UCSD-AML1 (cell line): ENCODE results near the gene TALDO1.

ENCODE experiments used
- DNase-seq: peaks from one replicate; lab custom pipeline; 2025; ENCODE audit not compliant: unreplicated experiment; lab: John Stamatoyannopoulos, UW

The TALDO1 gene

DNA sequence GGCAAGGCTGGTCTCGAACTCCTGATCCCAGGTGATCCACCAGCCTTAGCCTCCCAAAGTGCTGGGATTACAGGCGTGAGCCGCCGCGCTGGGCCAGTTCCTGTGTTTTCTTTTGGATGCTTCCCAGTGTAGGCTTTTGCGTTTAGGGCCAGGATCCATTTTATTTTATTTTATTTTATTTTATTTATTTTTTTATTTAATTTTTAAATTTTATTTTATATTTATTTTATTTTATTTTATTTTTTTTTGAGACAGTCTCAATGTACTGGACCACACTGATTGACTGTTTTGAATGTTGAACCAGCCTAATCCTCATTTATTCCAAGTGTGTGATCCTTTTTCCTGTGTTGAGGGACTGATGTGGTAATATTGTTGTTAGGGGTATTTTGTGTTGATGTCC is 32.8 kb upstream of the TALDO1 start:
- no peak for DNase-seq

DNA sequence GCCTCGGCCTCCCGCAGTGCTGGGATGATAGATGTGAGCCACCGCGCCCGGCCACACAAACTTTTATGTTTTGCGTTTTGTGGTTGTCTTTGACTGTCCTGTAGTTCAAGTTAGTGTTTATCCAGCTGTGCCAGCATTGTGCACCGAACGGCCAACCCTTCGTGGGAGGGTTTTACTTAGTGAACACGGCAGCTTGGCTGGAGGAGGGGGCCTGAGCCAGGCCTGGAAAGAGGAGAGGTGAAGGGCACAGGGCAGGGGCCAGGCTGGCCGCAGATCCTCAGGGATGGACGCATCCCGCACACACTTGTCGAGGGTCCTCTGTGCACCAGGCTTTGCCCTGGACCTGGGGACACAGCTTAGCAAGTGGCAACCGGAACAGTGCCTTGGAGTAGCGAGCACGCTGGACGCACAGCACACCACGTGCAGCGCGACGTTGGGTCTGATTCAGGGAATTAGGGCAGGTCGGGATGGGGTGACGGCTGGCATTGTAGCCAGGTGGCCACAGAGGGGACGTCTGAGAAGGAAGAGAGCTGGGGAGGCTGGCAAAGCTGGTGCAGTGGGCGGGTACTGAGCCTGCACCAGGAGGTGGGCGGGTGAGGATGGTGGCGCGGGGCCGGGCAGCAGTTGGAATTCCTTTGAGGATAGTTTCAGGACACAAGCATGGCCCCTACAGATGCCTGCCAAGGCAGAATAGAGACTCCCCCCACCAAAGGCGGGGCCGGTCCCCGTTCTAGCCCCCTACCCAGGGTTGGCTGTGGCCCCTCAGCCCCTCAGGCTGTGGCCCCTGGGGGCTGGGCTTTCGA is 27.8 kb upstream of the TALDO1 start:
- DNase-seq, result no peak

DNA sequence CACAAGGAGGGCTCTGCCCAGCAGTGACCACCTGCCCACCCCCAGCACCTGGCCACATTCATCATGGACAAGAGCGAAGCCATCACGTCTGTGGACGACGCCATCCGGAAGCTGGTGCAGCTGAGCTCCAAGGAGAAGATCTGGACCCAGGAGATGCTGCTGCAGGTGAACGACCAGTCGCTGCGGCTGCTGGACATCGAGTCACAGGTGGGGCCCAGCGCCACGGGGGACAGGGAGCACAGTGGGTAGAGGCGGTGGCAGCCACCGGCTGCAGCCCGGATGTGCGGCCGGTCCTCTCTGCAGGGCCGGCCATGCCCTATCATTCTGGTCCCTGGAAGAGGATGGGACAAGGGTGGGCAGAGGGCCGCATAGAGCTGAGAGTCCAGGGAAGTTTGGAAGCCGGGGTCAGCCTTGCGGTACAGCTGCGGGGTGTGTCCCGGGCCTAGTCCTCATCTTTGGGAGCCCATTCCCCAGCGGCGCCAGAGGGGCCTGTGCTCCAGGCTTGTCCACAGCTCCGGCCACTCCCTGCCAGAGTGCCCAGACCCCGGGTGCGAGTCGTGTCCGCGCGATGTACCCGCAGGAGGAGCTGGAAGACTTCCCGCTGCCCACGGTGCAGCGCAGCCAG is 27.1 kb upstream of the TALDO1 start:
- no peak for DNase-seq

DNA sequence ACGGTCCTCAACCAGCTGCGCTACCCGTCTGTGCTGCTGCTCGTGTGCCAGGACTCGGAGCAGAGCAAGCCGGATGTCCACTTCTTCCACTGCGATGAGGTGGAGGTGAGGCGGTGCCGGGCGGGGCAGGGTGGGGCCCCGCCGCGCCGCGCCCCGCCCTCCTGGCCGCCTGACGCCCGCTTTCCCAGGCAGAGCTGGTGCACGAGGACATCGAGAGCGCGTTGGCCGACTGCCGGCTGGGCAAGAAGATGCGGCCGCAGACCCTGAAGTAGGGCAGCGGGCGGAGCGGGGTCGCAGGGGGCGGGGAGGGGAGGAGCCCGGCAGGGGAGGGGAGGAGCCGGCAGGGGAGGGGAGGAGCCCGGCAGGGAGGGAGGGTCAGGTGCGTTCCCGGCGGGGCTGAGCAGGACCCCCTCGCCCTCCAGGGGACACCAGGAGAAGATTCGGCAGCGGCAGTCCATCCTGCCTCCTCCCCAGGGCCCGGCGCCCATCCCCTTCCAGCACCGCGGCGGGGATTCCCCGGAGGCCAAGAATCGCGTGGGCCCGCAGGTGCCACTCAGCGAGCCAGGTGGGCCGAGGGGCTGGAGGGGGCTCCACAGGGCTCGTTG is 26.5 kb upstream of the TALDO1 start:
- DNase-seq, result no peak

DNA sequence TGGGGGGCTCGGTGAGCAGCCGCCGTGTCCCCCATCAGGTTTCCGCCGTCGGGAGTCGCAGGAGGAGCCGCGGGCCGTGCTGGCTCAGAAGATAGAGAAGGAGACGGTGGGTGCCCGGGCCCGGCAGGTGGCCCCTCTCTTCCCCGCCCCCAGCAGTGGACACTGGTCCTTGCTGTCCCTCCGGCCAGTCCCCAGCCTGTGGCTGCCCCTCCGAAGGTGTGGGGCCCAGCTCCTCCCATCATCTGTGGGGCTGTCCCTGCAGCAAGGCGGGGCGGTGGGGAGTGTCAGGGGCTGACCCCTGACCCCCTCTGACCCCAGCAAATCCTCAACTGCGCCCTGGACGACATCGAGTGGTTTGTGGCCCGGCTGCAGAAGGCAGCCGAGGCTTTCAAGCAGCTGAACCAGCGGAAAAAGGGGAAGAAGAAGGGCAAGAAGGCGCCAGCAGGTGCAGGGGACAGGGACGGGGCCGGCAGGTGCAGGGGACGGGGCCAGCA is 26.0 kb upstream of the TALDO1 start:
- no peak for DNase-seq

DNA sequence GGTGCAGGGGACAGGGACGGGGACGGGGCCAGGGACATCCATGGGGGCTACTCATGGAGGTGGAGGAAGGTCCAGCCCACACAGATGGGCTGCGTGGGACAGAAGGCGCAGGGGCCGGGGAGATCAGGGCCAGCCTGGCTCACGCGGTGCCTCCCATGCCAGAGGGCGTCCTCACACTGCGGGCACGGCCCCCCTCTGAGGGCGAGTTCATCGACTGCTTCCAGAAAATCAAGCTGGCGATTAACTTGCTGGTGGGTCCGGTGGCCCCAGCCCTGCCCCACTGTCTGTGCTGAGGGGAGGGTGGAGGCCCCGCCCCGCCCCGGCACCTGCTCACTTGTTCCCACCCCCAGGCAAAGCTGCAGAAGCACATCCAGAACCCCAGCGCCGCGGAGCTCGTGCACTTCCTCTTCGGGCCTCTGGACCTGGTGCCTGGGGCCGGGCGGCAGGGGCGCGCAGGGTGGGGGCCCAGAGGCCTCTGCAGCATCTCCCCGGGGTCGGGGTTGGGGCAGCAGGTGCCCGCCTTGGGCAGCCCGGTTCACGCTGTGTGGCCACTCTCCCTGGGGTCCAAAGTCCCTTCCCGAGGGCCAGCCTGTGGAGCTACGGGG is 25.4 kb upstream of the TALDO1 start:
- DNase-seq, result no peak

DNA sequence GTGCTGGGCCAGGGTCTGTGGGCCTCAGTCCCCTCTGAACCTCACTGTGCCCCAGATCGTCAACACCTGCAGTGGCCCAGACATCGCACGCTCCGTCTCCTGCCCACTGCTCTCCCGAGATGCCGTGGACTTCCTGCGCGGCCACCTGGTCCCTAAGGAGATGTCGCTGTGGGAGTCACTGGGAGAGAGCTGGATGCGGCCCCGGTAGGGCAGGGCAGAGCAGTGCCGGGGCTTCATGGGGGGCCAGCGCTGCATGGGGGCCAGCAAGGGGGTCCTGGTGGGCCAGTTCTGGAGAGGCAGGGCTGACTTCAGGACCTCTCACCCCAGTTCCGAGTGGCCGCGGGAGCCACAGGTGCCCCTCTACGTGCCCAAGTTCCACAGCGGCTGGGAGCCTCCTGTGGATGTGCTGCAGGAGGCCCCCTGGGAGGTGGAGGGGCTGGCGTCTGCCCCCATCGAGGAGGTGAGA is 24.9 kb upstream of the TALDO1 start:
- no peak for DNase-seq

DNA sequence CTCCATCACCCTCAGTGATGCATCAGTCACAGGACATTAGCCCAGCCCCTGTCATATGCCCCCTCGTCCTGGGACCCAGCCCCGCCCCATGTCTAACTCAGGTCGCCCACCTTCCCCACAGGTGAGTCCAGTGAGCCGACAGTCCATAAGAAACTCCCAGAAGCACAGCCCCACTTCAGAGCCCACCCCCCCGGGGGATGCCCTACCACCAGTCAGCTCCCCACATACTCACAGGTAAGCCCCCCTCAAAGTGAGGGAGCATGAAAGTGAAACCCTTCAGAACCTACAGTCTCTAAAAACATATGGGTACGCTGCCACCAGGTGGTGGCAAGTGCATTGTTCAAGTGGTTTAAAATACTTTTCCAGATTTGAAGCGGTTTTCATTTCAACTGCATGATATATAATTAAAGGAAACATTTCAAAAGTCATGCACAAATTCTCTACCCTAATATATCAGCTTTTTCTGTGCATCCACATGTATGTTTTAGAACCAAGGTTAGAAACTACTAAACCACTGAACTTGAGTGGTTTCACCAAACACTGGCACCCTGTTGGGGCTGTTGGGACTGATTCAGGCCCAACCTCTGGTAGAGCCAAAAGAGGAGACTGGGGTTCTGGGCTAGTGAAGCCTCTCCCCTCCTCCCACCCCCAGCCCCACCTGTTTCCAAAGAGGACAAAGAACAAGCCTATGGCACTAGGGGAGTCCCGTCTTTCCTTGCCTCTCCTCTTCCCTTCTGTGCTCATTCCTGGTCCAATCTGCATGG is 24.0 kb upstream of the TALDO1 start:
- DNase-seq, result no peak

DNA sequence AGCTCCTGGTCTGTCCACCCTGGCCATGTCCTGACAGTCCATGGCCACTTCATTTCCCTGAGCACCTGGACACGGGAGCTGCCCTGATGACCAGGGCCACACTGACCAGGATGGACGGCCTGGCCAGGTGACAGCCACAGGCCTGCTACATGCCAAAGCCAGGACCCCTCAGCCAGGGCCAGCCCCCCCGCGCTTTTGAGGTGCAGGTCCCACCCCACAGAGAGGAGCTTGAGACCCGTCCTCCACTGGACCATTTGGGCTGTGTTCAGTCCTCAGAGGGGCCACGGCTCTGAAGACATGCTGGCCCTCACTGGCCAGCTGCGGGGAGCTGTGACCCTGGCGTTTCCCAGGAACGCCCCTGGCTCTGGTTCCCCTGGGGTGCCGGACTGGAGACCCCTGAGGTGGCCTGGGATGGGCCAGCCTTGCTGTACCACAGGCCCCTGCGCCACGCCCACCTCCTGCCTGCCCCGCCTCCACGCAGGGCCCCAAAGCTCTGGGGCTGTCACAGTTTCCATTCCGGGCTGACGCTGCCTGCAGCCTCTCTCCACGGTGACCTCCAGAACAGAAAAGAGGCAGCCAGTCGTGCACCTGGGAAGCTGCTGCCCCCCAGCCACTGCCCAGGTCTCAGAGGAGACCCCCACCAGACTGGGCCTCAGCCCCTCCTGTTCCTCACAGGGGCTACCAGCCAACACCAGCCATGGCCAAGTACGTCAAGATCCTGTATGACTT is 23.1 kb upstream of the TALDO1 start:
- no peak for DNase-seq

DNA sequence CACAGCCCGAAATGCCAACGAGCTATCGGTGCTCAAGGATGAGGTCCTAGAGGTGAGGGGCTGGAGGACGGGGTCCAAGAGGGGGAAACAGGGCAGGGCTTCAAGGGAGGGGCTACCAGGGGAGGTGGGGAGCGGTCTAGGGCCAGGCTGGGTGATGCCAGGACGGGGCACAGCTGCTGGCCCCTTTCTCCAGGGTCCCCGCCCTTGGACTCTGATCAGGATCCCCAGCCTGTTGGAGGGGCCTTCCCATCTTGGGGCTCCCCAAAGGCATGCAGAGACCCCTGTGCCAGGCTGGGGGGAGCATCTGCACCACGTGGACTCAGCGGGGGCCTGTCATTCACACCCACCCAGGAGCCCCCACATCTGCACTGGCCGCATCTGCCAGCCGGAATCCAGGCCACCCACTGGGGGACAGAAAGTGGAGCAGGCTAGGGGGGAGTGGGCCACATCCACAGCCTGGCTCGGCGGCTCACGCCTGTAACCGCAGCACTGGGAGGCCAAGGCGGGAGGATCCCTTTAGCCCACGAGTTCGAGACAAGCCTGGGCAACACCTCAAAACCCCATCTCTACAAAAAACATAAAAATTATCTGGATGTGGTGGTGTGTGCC is 22.4 kb upstream of the TALDO1 start:
- no peak for DNase-seq

DNA sequence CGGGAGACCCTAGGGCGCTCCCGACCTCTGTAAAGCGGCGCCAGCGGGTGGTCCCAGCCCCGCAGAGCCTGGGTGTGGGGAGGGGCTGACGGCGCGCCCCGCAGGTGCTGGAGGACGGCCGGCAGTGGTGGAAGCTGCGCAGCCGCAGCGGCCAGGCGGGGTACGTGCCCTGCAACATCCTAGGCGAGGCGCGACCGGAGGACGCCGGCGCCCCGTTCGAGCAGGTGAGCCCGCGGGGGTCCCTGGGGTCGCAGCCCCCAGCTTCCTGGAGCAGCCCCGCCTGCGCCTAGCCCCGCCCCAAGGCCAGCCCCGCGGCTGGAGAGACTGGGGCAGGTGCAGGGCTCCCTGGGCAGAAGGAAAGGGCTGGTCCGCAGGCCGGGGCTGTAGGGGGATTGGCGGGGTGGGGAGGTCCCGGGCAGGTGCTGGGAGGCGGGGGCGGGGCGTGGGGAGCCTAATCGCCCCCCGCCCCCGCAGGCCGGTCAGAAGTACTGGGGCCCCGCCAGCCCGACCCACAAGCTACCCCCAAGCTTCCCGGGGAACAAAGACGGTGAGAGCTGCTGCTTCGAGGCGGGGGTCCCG is 21.6 kb upstream of the TALDO1 start:
- no peak for DNase-seq

DNA sequence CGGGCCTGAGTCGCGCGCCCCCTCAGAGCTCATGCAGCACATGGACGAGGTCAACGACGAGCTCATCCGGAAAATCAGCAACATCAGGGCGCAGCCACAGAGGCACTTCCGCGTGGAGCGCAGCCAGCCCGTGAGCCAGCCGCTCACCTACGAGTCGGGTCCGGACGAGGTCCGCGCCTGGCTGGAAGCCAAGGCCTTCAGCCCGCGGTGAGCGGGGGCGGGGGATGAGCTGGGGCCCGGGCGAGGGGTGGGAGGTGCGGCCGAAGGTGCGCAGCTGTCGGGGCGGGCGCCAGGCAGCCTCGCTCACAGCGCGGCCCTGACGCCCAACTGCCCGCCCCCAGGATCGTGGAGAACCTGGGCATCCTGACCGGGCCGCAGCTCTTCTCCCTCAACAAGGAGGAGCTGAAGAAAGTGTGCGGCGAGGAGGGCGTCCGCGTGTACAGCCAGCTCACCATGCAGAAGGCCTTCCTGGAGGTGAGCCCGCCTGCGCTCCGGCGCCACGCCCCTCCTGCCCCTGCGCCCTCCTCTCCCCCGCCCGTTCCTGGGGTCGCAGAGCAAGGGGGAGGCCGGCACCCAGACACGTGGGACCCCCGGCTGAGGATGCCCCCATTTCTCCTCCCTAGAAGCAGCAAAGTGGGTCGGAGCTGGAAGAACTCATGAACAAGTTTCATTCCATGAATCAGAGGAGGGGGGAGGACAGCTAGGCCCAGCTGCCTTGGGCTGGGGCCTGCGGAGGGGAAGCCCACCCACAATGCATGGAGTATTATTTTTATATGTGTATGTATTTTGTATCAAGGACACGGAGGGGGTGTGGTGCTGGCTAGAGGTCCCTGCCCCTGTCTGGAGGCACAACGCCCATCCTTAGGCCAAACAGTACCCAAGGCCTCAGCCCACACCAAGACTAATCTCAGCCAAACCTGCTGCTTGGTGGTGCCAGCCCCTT is 20.7 kb upstream of the TALDO1 start:
- DNase-seq, result no peak

DNA sequence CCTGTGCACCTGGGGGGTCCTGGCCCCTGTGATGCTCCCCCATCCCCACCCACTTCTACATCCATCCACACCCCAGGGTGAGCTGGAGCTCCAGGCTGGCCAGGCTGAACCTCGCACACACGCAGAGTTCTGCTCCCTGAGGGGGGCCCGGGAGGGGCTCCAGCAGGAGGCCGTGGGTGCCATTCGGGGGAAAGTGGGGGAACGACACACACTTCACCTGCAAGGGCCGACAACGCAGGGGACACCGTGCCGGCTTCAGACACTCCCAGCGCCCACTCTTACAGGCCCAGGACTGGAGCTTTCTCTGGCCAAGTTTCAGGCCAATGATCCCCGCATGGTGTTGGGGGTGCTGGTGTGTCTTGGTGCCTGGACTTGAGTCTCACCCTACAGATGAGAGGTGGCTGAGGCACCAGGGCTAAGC is 20.0 kb upstream of the TALDO1 start:
- DNase-seq, result no peak

DNA sequence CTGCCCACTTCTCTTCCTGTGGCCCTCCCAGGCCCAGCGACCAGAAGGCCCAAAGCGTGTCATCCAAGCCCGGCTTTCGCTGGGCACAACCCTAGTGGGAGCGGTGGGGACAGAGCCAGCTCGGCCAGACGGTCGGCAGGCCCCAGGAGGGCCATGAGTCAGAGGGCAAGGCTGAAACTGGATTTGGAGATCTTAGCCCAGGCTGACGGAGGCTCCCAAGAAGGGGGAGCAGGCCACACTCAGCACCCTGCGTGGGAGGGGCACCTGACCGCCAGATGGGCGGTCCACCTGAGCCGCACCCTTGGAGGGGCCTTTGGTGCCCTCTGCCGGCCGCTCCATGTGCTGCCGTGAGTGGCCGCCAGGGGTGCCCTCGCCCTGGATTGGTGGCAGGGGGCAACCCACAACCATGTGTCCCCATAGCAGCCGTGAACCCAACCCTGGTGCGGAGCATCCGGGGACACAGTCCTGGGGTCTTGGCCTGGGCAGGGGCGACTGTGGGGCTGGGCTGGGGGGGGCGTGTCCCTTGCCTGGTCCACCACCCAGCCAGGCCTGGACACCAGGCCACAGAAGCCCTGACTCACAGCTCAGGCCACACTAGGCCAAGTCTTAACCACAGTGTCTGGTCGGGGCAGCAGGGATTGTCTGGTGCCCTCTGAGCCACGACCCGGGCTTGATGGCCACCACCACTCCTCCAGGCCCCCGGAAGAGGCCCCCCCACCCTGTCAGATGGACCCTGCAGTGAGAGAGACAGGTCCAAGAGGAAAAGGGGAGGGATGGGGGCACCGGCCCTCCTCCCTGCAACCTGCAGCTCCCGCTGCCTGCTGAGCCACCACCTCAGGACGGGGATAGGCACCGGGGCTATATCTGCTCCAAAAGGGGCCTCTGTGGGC is 19.2 kb upstream of the TALDO1 start:
- DNase-seq, result peak; percentile 79

DNA sequence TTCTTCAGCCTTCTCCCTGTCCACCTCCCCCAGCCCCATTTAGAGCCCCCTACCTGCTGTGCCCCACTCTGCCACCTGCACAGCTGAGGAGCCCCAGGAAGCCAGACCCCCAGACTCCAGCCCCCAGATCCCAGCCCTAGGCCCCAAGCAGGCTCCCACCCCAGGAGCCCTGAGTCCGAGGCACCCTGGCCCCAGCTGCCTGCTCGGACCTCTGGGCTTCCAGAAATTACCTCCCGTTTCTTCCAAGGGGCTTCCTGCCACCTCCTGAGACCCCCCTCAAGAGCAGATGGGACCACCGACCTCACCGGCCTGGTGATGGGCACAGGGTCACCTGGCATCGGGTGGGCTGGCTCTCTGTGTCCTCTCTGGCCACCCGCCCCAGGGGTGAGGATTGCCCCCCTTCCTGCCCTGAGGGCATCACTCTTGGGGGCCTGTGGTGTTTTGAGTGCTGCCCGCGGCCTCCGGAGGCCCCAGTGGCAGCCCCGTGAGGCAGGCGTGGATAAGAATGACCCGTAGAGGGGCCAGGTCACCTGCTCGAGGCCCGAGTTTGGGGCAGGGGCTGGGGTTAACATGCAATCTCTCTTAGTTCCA is 18.3 kb upstream of the TALDO1 start:
- no peak for DNase-seq

DNA sequence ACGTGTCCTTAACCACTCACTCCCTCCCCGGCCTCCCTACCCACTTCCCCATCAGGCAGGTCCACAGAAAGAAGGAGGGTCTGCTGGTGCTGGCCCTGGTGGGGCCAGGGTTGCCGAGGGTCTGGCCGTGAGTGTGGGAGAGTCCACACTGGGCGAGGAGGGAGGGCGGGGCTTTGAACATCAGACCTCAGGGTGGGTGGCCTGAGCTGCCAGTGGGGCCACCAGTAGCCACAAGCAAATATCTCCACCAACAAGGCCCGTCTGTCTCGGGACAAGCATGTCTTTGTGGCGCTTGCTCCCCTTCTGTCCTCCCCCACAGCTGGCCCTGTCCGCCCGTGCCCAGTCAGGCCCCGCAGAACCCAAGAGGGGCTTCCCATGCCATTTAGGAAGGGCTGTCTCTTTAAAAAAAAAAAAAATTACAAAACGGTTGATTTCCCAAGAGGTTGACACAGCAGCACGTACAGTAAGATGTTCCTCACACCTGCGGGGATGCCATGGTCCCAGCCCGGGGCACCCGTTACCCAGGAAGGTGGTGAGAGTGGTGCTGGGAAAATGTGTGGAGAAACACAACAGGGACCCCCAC is 17.7 kb upstream of the TALDO1 start:
- DNase-seq, result no peak

DNA sequence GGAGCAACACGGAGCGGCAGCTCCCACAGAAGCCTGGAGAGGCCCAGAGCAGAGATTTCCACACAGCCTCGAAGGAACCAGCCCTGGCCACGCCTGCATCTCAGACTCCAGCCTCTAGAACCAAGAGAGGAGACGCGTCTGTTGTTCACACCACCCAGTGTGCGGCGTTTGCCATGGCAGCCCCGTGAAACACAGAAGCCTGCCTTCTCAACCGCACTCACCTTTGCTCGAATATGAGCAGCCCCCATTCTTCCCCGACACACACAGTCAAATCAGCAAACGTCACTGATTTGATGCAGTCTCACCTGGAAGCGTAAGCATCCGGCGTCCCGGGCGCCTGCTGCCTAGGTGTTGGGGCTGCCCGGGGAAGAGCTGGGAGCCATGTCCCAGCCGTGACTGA is 14.2 kb upstream of the TALDO1 start:
- no peak for DNase-seq
